ENCODE results near the gene POTEJ.
"Not testable (repeated sequence)": the region's sequence is repeated elsewhere in the genome, so short reads cannot be mapped to it uniquely, and the experiment has no call there.

Gene POTEJ

DNA sequence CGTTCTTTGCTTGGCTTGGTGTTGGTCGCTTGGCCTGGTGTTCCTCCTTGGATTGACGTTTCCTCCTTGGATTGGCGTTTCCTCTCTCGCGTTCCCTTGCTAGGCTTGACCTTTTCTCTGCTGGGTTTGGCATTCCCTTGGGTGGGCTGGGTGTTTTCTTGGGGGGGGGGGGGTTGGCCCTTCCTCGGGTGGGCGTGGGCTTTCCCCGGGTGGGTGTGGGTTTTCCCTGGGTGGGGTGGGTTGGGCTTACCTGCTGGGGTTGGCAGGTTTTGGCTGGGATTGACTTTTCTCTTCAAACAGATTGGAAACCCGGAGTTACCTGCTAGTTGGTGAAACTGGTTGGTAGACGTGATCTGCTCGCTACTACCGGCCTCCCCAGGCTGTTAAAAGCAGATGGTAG is at the start of gene POTEJ:
Gene POTEJ, plus strand, starts transcription at position 301 of the 400 bp plus-strand sequence. Its CDS starts 93 bp downstream, at position 394.
- not testable (repeated sequence) for DNase-seq (ENCODE audit: low read depth)

DNA sequence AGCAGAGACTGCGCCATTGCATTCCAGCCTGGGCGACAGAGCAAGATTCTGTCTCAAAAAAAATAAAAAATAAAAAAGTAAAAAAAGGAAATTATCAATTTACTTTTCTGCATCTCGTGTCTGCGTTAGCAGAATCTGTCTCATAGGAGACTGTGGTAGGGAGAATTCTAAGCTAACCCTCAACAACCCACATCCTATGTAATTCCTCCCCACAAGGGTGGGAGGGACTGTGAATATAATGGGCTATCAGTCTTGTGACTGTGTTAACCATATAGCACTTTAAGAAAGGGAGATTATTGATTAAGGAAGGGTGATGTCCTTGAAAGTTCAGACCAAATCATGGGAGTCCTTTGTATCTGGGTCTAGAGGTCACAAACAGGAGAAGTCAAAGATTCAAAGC is 45.1 kb upstream of the POTEJ start:
- not testable (repeated sequence) for DNase-seq (ENCODE audit: low read depth)

DNA sequence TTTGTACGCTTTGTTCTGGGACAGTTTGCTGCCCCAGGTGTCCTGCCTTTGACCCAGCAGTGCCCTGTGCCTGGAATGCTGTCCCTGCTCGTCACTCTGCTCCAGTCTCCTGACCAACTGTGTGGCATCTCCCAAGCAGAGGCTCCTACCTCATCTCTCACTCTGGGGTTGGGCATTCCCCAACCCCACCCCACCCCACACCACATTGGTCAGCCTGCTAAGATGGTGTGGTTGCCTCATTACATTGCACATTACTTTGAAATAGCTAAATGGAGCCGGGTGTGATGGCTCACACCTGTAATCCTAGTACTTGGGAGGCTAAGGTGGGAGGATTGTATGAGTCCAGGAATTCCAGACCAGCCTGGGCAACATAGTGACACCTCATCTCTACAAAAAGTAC is 39.3 kb upstream of the POTEJ start:
- DNase-seq (ENCODE audit: low read depth), result not testable (repeated sequence)

DNA sequence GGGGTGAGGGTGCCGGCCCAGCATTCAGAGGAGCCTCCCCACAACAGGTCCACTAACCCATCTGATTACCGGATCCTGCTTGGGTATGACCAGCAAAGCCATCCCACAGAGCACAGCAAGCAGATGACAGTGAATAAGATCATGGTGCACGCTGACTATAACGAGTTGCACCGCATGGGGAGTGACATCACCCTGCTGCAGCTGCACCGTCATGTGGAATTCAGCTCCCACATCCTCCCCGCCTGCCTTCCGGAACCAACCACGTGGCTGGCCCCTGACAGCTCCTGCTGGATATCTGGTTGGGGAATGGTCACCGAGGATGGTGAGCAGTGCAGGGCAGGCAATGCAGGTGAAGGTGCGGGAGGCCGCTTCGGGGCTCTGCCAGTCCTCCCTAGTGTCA is 37.0 kb upstream of the POTEJ start:
- not testable (repeated sequence) for DNase-seq (ENCODE audit: low read depth)

DNA sequence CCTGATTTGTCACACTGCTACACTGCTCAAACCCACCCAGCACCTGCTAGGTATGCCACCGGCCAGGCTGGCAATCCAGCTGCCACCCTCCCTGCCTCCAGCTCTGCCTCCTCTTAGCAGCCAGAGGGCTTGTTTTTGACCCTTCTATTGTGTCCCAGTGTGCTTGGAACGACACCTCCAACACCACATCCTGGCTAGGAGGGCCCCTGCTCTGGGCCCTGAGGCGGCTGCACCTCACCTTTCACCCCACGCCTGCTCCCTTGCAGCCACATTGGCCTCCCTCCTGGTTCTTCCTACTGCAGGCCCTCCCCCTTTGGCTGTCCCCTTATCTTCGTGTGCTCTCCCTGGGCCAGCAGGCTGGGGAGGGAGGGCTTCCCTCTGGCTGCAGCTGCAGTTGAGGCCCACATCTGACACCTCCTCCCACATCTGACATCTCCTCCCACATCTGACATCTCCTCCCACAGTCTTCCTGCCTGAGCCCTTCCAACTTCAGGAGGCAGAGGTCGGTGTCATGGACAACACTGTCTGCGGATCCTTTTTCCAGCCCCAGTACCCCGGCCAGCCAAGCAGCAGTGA is 34.9 kb upstream of the POTEJ start:
- DNase-seq (ENCODE audit: low read depth), result not testable (repeated sequence)

DNA sequence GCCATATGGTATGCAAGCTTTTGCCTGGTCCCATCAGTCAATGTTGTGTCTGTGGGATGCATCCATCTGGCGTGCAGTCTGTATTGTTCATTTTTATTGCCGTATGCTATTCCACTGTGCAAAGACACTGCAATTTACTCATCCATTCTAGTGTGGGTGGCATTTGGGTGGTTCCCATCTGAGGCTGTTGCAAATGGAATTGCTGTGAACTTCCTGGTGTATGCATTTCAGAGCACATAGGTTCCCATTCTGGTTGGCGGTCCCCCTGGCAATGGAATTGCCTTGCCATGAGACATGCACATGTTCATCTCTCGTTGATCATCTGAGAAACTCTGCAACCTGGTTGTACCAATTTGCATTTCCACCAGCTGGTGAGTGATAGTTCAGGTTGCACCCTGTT is 33.7 kb upstream of the POTEJ start:
- not testable (repeated sequence) for DNase-seq (ENCODE audit: low read depth)

DNA sequence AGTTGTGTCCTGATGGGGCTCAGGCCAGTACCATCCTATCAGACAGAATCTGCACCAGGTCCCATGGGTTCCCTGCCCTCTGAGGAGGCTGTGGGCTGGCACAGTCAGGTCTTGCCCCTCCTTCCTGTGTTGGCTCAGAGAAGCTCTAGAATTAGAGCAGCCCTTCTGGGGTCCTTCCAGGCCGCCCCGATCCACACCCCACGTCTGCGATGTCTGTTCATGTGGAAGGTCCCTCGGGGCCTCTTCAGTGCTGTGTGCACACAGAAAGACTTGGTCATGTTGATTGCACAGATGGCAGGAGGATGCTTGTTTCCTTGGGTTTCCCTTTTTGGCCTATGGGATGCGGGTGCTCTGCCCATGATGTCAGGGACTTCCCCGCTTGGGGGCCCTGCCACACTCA is 32.1 kb upstream of the POTEJ start:
- DNase-seq (ENCODE audit: low read depth), result not testable (repeated sequence)

DNA sequence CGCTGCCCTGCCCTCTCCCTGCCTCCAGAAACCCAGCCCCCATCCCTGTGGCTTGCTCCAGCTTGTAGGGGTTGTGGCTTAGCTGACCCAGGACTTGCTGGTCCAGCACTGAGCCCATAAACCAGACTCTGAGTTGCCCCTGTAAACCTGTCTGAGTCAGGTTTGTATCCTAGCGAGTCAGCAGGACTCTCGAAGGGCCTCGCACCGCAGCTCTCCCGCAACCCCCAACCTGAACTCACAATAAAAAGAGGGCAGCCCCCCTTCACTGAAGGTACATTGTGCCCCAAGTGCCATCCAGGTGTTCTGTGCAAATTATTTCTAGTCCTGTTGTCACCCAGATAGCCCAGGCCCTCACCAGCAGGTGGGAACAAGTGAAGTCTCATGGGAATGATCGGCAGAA is 29.7 kb upstream of the POTEJ start:
- not testable (repeated sequence) for DNase-seq (ENCODE audit: low read depth)

DNA sequence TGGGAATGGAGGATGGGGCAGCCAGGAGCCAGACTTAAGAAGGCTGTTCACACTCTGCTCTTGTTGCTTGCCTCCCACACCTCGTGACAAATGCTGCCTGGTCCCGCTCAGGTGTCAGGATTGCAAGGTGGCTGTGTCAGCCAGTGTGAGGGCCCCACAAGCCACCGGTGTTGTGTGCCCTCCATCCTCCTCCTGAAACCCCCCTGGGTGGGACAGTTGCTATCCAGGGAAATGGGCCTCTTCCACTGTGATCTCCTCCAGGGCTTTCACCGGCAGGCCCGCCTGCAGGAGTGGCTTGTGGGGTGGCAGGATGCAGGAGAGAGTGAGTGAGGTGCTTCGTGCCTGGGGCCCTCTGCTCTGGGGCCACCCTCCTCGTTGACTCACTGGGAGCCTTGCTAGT is 28.3 kb upstream of the POTEJ start:
- DNase-seq (ENCODE audit: low read depth), result not testable (repeated sequence)

DNA sequence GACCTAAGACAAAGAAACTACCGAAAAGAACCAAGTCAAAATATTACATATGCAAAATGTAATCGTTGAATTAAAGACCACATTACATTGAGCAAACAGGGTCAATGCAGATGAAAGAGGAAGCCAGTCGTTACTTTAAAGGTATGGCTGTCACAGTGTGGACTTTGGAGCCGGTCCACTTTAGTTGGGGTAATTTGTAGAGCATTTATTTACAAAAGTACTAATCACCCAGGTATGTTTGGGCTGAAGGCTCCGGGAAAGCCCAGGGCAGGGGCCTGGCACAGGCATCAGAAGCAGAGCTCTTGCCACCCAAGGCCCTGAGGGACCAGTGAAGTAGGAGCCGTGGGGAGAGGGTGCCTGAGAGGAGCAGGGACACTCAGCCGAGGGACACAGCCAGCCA is 27.7 kb upstream of the POTEJ start:
- DNase-seq (ENCODE audit: low read depth), result not testable (repeated sequence)

DNA sequence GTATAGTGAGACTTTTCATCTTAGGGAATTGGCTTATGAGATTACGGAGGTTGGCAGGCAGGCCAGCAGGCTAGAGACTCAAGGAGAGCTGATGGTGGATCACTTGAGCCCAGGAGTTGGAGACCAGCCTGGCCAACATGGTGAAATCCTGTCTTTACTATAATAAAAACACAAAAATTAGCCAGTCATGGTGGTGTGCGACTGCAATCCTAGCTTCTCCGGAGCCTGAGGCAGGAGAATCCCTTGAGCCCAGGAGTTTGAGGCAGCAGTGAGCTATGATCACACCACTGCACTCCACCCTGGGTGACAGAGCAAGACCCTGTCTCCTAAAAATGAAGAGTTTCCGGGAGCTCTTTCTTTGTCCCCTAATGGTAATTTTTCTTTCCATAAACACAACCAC is 26.5 kb upstream of the POTEJ start:
- DNase-seq (ENCODE audit: low read depth), result not testable (repeated sequence)

DNA sequence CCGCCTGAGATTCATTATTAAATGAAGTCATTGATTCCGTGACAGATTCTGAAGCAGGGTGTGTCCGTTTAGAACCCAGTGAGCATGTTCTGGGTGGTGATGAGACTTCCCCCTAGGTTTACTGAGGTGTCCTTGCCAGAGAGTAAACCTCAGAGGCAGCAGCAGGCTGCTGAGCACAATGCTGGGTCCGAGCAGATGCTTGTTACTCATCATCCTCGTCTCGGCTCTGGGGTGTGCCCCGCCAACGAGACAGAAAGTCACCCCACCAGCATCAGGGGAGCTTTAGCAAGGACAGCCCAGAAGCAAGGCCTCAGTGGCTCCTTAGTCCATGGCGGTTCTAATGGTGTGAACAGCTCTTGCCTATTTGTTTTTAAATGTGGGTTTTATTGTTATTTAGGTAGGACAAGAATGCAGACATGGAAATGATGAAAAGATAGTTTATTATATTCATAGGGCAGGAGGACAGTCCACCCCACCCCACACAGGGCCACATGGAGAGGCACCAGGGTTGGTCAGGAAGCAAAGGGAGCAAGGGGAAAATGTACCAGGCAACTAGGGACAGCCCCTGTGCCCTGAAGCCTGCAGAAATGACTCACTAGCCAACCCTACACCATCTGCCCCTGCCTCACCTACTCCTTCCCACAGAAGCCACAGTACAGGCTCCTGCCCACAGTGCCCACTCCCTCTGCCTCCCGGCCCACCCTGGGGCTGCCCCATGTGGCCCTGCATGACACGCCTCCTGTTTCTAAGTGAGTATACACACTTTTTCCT is 22.4 kb upstream of the POTEJ start:
- not testable (repeated sequence) for DNase-seq (ENCODE audit: low read depth)

DNA sequence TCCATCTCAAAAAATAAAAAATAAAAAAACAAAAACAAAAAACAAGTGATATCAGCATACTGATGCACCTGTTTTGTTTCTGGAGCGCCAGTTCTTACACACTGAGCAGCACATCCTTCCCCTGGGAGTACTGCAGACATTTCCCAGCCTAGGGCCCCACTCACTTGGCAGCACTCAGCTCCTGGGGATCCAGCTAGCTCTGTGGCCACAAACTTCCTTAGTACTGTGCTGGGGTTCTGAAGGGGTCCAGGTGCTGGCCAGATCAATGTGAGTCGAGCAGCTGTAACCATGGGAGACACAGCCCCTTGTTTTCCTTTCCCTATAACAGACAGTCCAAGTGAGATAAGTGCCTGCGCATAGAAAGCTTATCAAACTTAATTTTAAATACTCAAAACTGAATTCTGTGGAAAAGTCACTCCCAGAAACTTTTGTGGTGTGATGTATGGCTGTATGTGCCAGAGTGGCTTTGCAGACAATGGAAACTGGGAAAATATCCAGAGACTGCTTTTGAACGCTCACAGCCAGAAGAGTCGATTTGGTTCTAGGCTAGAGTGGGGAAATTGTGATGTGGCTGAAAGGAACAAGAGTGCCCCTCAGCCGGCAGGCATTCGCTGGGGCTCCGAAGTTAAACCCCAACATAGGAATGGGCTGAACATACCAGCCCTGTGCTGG is 20.9 kb upstream of the POTEJ start:
- DNase-seq (ENCODE audit: low read depth), result not testable (repeated sequence)

DNA sequence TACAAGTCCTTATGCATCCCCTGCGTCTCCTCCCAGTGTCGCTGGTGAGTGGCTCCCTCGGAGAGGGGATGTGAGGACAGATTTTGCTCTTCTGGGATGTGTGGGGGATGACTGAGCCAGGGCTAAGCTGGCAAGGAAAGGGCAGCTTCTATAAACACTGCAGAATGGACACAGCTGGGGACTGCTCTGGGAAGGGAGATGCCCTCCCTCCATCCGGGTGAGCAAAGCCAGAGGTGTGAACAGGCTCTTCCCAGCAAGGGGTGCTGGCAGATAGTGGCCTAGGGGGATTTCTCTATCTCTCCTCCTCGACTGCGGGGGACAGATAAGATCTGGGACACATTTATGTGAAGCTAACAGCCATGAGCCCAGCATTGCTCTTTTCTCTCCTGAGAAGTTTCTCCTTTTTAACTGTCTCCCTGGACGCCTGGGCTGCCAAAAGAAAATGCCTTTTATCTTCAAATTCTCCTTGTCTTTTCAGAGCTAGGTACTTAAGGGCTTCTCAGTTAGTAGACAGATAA is 20.3 kb upstream of the POTEJ start:
- DNase-seq (ENCODE audit: low read depth), result not testable (repeated sequence)

DNA sequence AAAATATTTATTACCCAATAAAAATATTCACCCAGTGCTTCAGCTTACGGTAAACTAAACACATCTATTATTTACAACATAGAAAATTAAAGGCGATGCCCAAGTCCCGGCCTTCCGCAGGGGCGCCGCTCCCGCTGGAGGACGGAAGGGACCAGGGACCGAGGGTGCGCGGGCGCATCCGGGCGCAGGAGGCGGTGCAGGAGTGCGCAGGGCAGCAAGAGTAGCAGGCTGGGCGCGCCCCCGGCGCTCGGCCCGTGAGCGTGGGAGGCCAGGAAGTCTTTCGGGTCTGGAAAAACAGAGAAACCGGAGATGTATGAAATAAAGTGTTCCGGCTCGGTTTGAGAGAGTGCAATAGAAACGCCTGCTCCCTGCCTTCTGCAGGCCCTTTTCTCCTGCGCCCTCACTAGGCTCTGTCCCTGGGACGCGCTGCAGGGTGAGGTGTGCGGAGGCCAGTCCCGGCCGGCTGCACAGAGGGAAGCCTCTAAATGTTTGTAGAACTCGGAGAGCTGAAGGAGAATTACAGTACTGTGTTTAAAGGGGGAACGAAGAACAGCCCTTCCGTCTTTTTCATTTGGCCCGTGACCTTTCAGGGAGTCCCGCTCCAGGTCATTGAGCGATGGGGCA is 18.3 kb upstream of the POTEJ start:
- DNase-seq (ENCODE audit: low read depth), result not testable (repeated sequence)

DNA sequence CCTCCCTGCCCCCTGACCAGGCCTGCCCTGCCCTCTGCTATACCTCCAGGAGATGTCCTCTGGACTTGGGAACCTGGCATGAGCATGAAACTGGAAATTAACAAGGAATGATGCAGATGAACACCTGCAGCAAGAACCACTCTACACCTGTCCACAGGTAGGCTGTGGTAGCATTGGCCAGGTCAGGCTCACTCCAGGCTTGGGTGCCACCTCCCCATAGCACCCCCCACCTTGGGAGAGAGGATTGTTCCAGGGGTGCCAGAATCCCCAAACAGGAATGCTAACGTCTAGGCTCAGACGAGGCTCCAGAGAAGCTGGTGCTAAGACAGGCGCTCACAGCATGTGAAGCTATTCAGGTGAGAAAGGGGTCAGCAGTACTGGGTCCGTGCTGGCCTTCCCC is 17.2 kb upstream of the POTEJ start:
- DNase-seq (ENCODE audit: low read depth), result not testable (repeated sequence)

DNA sequence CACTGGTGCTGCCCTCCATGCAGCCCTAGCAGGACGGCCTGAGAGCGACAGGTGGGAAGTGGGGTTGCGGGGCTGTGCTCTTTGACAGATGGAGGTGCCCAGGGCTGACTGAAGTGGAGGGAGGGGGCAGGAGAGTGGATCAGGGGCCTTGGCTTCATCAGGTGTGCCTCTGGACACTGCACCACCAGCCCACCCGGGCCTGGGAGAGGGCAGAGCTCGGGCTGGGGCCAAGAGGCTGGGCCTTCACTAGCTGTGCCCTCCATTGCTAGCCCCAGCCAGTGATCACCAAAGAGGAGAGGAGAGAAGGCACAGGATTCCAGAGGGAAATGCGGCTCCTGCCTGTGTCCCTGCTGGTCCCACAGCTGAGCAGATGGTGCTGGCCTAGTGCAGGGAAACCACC is 14.5 kb upstream of the POTEJ start:
- DNase-seq (ENCODE audit: low read depth), result not testable (repeated sequence)

DNA sequence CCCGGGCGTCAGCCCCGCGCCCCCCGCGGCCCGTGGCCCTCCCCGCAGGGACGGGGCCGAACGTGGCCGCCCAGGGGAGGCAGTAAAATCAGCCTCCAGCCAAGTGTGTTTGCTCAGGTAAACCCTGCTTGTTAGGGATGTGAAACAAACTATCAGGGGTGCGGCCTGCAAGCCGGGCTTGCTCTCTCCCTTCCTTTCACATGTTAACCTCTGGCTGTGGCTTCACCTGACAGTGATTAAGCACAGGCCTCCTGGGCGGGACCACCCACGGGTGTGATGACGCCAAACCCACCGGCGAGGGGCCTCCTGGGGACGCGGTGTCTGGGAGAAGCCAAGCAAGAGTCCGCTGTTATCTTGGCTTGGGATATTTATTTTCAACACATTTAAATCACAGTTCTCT is 13.2 kb upstream of the POTEJ start:
- DNase-seq (ENCODE audit: low read depth), result not testable (repeated sequence)

DNA sequence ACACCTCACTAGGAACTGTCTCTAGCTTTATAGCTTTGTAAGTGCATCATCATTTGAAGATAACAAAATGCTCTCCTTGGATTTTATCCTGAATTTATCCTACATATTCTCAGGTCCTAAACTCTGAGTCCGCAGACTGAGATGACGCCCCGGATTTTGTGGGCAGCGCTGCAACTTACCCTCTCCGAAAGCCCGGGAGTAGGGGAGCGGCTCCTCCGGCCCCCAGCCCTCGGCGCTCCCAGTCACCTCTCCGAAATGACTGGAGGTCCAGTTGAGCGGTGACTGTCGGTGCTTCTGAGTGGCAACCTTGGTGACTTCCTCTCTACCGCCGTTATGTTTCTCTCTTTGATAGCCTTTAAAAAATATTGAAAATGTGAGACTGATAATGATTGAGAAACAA is 12.8 kb upstream of the POTEJ start:
- DNase-seq (ENCODE audit: low read depth), result not testable (repeated sequence)

DNA sequence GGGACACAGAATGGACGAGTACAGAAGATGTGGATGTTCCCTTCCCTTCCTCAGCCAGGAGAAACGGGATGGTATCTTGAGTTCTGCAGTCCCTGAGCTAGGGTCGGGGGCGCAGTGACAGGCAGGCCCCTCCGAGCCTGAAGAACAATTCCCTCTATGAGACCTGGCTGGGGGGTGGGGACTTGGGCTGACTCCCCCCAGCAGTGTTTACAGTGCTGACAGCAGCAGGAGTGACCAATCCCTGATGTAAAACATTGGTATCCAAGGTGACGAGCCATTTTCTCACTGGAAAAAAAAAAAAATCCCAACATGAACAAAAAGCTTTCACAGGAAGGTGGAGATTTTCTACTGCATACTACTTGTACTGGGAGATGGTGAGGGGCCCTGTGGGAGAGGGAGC is 11.8 kb upstream of the POTEJ start, which contains the start of gene CFC1:
Gene CFC1, minus strand, starts transcription at position 183 of the 400 bp plus-strand sequence. CDS start 288 bp downstream, outside the sequence.
- DNase-seq (ENCODE audit: low read depth), result not testable (repeated sequence)

DNA sequence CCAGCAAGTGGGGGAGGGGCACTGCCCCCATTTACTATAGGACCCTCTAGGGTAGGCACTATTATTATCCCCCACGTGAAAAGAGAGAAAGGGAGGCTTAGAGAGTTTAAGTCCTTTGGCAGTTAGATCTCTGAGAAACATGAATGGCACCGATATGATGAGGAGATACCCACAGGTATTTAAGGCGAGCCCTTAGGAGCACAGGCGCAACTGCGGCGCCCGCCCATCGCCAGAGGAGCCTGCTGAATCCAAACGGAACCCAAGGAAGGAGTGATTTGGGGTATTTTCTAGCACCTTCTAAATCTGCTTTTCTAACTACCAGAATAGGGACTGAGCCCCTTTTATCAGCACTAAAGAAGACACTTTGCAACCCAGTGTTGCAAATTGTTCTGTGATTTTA is 11.3 kb upstream of the POTEJ start:
- not testable (repeated sequence) for DNase-seq (ENCODE audit: low read depth)

DNA sequence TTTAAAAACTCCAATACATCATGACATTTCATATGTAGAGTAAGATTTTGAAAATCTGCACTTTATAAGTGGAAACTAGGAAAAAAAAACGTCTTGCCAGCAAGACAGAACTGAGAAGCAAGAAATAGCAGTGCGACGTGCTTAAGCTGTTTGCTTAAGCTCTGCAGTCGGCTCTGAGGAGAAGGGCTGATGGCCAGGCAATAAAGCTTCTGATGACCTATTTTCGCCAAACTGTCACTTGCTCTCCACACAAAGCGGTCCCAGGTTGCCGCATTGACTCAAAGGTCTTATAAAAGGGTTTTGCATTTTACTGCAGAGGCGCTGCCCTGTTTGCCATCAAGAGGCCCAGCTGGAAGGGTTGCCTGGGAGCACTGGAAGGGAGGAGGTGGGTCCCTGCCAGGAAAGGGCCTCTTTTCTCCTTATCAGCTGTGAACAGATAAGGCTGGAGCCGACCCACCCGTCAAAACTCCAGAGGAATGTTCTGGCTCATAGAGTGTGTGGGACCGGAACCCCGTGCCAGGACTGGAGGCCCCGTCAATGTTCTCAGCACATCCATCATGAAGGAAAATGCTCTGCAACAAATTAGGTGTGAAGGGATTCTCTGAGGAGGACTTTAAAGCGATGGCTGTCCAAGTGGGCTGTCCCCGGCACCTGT is 9.5 kb upstream of the POTEJ start:
- not testable (repeated sequence) for DNase-seq (ENCODE audit: low read depth)
